ENCODE data around the gene REPS1. TPM values are rescaled to one million over a fixed set of nuclear protein-coding genes. Genes with fewer than 3 reads are reported as not detected.

The REPS1 gene
- total and polyA plus RNA-seq, 2 of the 13 experiments (the other 11 are each of a cell fraction or from before 2014, with no cell fraction given), result 36.4 to 38.3 TPM

- TF ChIP-seq, protein P1, sequence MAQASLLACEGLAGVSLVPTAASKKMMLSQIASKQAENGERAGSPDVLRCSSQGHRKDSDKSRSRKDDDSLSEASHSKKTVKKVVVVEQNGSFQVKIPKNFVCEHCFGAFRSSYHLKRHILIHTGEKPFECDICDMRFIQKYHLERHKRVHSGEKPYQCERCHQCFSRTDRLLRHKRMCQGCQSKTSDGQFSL (CRISPR knock-in tag; IDR thresholded peaks at IDR 0.05), result no peak
- no peak for TF ChIP-seq ZIK1 (CRISPR knock-in tag; IDR thresholded peaks at IDR 0.05; ENCODE audit: borderline replicate concordance, low read depth)
- TF ChIP-seq PRDM10 (CRISPR knock-in tag; IDR thresholded peaks at IDR 0.05; ENCODE audit: low read depth), result no peak
- no peak for TF ChIP-seq SALL2 (CRISPR knock-in tag; IDR thresholded peaks at IDR 0.05)
- no peak for TF ChIP-seq ZBTB1 (CRISPR knock-in tag; IDR thresholded peaks at IDR 0.05; ENCODE audit: borderline replicate concordance)
- no peak for TF ChIP-seq ZNF674 (CRISPR knock-in tag; IDR thresholded peaks at IDR 0.05; ENCODE audit: low read depth)
- TF ChIP-seq, protein P2, sequence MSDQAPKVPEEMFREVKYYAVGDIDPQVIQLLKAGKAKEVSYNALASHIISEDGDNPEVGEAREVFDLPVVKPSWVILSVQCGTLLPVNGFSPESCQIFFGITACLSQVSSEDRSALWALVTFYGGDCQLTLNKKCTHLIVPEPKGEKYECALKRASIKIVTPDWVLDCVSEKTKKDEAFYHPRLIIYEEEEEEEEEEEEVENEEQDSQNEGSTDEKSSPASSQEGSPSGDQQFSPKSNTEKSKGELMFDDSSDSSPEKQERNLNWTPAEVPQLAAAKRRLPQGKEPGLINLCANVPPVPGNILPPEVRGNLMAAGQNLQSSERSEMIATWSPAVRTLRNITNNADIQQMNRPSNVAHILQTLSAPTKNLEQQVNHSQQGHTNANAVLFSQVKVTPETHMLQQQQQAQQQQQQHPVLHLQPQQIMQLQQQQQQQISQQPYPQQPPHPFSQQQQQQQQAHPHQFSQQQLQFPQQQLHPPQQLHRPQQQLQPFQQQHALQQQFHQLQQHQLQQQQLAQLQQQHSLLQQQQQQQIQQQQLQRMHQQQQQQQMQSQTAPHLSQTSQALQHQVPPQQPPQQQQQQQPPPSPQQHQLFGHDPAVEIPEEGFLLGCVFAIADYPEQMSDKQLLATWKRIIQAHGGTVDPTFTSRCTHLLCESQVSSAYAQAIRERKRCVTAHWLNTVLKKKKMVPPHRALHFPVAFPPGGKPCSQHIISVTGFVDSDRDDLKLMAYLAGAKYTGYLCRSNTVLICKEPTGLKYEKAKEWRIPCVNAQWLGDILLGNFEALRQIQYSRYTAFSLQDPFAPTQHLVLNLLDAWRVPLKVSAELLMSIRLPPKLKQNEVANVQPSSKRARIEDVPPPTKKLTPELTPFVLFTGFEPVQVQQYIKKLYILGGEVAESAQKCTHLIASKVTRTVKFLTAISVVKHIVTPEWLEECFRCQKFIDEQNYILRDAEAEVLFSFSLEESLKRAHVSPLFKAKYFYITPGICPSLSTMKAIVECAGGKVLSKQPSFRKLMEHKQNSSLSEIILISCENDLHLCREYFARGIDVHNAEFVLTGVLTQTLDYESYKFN (CRISPR knock-in tag; conservative IDR thresholded peaks at IDR 0.05), result no peak
- no peak for TF ChIP-seq KDM5B (CRISPR knock-in tag; IDR thresholded peaks at IDR 0.05; ENCODE audit: borderline replicate concordance)
- TF ChIP-seq, protein P3, sequence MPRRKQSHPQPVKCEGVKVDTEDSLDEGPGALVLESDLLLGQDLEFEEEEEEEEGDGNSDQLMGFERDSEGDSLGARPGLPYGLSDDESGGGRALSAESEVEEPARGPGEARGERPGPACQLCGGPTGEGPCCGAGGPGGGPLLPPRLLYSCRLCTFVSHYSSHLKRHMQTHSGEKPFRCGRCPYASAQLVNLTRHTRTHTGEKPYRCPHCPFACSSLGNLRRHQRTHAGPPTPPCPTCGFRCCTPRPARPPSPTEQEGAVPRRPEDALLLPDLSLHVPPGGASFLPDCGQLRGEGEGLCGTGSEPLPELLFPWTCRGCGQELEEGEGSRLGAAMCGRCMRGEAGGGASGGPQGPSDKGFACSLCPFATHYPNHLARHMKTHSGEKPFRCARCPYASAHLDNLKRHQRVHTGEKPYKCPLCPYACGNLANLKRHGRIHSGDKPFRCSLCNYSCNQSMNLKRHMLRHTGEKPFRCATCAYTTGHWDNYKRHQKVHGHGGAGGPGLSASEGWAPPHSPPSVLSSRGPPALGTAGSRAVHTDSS (CRISPR knock-in tag; conservative IDR thresholded peaks at IDR 0.05), result no peak
- TF ChIP-seq, protein P4, sequence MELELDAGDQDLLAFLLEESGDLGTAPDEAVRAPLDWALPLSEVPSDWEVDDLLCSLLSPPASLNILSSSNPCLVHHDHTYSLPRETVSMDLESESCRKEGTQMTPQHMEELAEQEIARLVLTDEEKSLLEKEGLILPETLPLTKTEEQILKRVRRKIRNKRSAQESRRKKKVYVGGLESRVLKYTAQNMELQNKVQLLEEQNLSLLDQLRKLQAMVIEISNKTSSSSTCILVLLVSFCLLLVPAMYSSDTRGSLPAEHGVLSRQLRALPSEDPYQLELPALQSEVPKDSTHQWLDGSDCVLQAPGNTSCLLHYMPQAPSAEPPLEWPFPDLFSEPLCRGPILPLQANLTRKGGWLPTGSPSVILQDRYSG (CRISPR knock-in tag; IDR thresholded peaks at IDR 0.05), result no peak
- no peak for TF ChIP-seq ZNF550 (CRISPR knock-in tag; IDR thresholded peaks at IDR 0.05; ENCODE audit: borderline replicate concordance)
- Histone ChIP-seq H3K4me1 (ENCODE audit: insufficient read depth, low read length) (no peaks in the 10 kb centered on the region), H3K27me3 (ENCODE audit: control insufficient read depth in 1 of 2, insufficient read depth in 2 of 2, low read length in 2 of 2) (peaks cover 0 to 5% of the 10 kb centered on the region in 2 experiments; a peak in 2 of 5 replicates), H3K4me2 (ENCODE audit: low read depth, low read length) (no peak overlapping the region), H3K4me3 (replicated peaks in 1 of 3; ENCODE audit: insufficient read depth in 1 of 3, low read depth in 2 of 3, low read length in 3 of 3) (no peak overlapping the region), H3K36me3 (replicated peaks in 1 of 2; ENCODE audit: control insufficient read depth in 1 of 2, insufficient read depth in 2 of 2, low read length in 2 of 2) (no peaks in the 10 kb centered on the region), H3K27ac (ENCODE audit: extremely low read length, insufficient read depth, low read length) (no peak overlapping the region), H3K9me3 (ENCODE audit: low read length) (no peaks in the 10 kb centered on the region), H3K79me2 (ENCODE audit: insufficient read depth, low read length) (no peaks in the 10 kb centered on the region), H3K9ac (ENCODE audit: insufficient read depth, low read depth, low read length) (no peak overlapping the region), H2AFZ (ENCODE audit: low read length) (no peak overlapping the region), H4K20me1 (ENCODE audit: insufficient read depth, low read length) (no peaks in the 10 kb centered on the region)
- ChIA-PET POLR2A (no interaction called here), CTCF (ENCODE audit: low intra/inter-chr PET ratio, low total read pairs) (no interaction called here)
- ATAC-seq (no peak), DNase-seq (ENCODE audit: low spot score) (no peak), FAIRE-seq (no peak)
- no TSS peak for BruUV-seq (replicated peaks)
- 19% methylated on average over 3 of the region's 3 CpGs for WGBS (ENCODE audit: low lambda C conversion rate)
- intact Hi-C loops (cut with micrococcal nuclease; ENCODE audit: unreplicated experiment), result no loop called here
- in situ Hi-C loops (cut with HindIII; ENCODE audit: extremely low pct_ligation_motif_present, low pct_unique_long_range_greater_than_20kb), result no loop called here
Observed at GRCh38 chr6:139020689-139021088, 32.6 kb upstream of the REPS1 start.
